ENCODE results near the gene HSD11B1L.
"Not testable (repeated sequence)": the region's sequence is repeated elsewhere in the genome, so short reads cannot be mapped to it uniquely, and the experiment has no call there.

HSD11B1L gene

GRCh38 chr19:5719961-5720790 is 39.3 kb downstream of the HSD11B1L start, which contains the start of the genes CATSPERD and LONP1:
Gene CATSPERD, plus strand, starts transcription at chr19:5720637. Its CDS starts 101 bp downstream, at chr19:5720738.
Gene LONP1, minus strand, starts transcription at chr19:5720146. Its CDS starts 14 bp downstream, at chr19:5720132.
- H3K27me3 ChIP-seq (ENCODE audit: low read length): no peaks in the 10 kb centered on the region
- H3K9ac ChIP-seq (ENCODE audit: low read length): peak within 1 kb of the TSS; percentile 87
- peaks cover 12% of the 10 kb centered on the region for H4K20me1 ChIP-seq (ENCODE audit: low read depth, low read length)
- peak within 1 kb of the TSS; percentile 85 for H3K4me2 ChIP-seq (ENCODE audit: low read depth, low read length, poor library complexity, severe bottlenecking)
- peak; percentile 63 for TF ChIP-seq CTCF (IDR thresholded peaks at IDR 0.05; ENCODE audit: insufficient read depth, low read length, poor library complexity, severe bottlenecking)
- no peak for TF ChIP-seq EZH2phosphoT487 (conservative IDR thresholded peaks at IDR 0.05; ENCODE audit: low read length)
- H3K9me3 ChIP-seq (ENCODE audit: insufficient read depth, low read length): no peaks in the 10 kb centered on the region
- H3K9me2 ChIP-seq (replicated peaks; ENCODE audit: insufficient read depth, low read length): no peaks in the 10 kb centered on the region
- H3K27ac ChIP-seq (ENCODE audit: low read depth, low read length): peak within 1 kb of the TSS; percentile 84
- H3K4me3 ChIP-seq (ENCODE audit: insufficient read depth, low read length, poor library complexity, severe bottlenecking): peak within 1 kb of the TSS; percentile 81
- peaks cover 6% of the 10 kb centered on the region; the same call in 1 of the 2 replicates for H3K36me3 ChIP-seq (ENCODE audit: low read length)
- H3K79me2 ChIP-seq (ENCODE audit: insufficient read depth, low read length): peaks cover 44% of the 10 kb centered on the region
- H3F3A ChIP-seq (ENCODE audit: insufficient read depth): no peaks in the 10 kb centered on the region
- peak within 1 kb of the TSS; percentile 68 for H2AFZ ChIP-seq (ENCODE audit: low read depth, low read length, severe bottlenecking)

GRCh38 chr19:5727453-5728050 is 46.7 kb downstream of the HSD11B1L start:
- Histone ChIP-seq H3K9me3 (ENCODE audit: insufficient read depth, low read length) (no peaks in the 10 kb centered on the region), H3K4me2 (ENCODE audit: low read depth, low read length, poor library complexity, severe bottlenecking) (no peak overlapping the region), H3K36me3 (ENCODE audit: low read length) (no peaks in the 10 kb centered on the region), H3K9ac (ENCODE audit: low read length) (no peak overlapping the region), H3K27ac (ENCODE audit: low read depth, low read length) (no peak overlapping the region), H3K79me2 (ENCODE audit: insufficient read depth, low read length) (no peaks in the 10 kb centered on the region), H3F3A (ENCODE audit: insufficient read depth) (no peaks in the 10 kb centered on the region), H3K27me3 (ENCODE audit: low read length) (no peaks in the 10 kb centered on the region), H3K4me3 (ENCODE audit: insufficient read depth, low read length, poor library complexity, severe bottlenecking) (no peak overlapping the region), H4K20me1 (ENCODE audit: low read depth, low read length) (no peaks in the 10 kb centered on the region), H3K9me2 (replicated peaks; ENCODE audit: insufficient read depth, low read length) (no peaks in the 10 kb centered on the region), H2AFZ (ENCODE audit: low read depth, low read length, severe bottlenecking) (no peak overlapping the region)
- no peak for TF ChIP-seq EZH2phosphoT487 (conservative IDR thresholded peaks at IDR 0.05; ENCODE audit: low read length)
- no peak for TF ChIP-seq CTCF (IDR thresholded peaks at IDR 0.05; ENCODE audit: insufficient read depth, low read length, poor library complexity, severe bottlenecking)

- not testable (repeated sequence) for H3K79me2 ChIP-seq (ENCODE audit: insufficient read depth, low read length); H3K9me3 ChIP-seq (ENCODE audit: insufficient read depth, low read length); H4K20me1 ChIP-seq (ENCODE audit: low read depth, low read length); H3K36me3 ChIP-seq (ENCODE audit: low read length); H3F3A ChIP-seq (ENCODE audit: insufficient read depth); H3K9ac ChIP-seq (ENCODE audit: low read length); H3K9me2 ChIP-seq (replicated peaks; ENCODE audit: insufficient read depth, low read length); H3K27me3 ChIP-seq (ENCODE audit: low read length); H3K4me2 ChIP-seq (ENCODE audit: low read depth, low read length, poor library complexity, severe bottlenecking); H3K27ac ChIP-seq (ENCODE audit: low read depth, low read length); H3K4me3 ChIP-seq (ENCODE audit: insufficient read depth, low read length, poor library complexity, severe bottlenecking); H2AFZ ChIP-seq (ENCODE audit: low read depth, low read length, severe bottlenecking)
Observed at GRCh38 chr19:5733172-5733571, 52.3 kb downstream of the HSD11B1L start.
